ENCODE results near the gene ZNF655.

GRCh38 chr7:99562114-99562784 lies 3.8 kb downstream of the ZNF655 start:
- TF ChIP-seq EZH2 (IDR thresholded peaks at IDR 0.05; ENCODE audit: insufficient read depth, poor library complexity, severe bottlenecking), result no peak
- no peak for TF ChIP-seq EZH2phosphoT487 (IDR thresholded peaks at IDR 0.05; ENCODE audit: insufficient read depth, low read depth)

All from GM23248 (cell line).